LoVo (cell line): ENCODE data around the gene ZBTB7C.

ENCODE experiments used
- DNase-seq: peaks from one replicate; pipeline ENCODE4 v3.0.0-alpha.2; 2016; ENCODE audit warnings: low spot score

ZBTB7C gene

GRCh38 chr18:48191494-48191893 lies 217.7 kb downstream of the ZBTB7C start:
- DNase-seq: no peak

GRCh38 chr18:48190994-48191393 lies 218.2 kb downstream of the ZBTB7C start:
- no peak for DNase-seq

- DNase-seq: no peak
Measured at GRCh38 chr18:48188609-48189008, 220.6 kb downstream of the ZBTB7C start.

GRCh38 chr18:48186861-48187260 lies 222.3 kb downstream of the ZBTB7C start:
- DNase-seq: no peak

- no peak for DNase-seq
Measured at GRCh38 chr18:48186131-48186766, 222.9 kb downstream of the ZBTB7C start.

GRCh38 chr18:48184118-48184517 lies 225.1 kb downstream of the ZBTB7C start:
- no peak for DNase-seq

- no peak for DNase-seq
Measured at GRCh38 chr18:48183613-48184012, 225.6 kb downstream of the ZBTB7C start.

GRCh38 chr18:48182779-48183178 lies 226.4 kb downstream of the ZBTB7C start:
- DNase-seq: no peak

- no peak for DNase-seq
Measured at GRCh38 chr18:48181857-48182256, 227.3 kb downstream of the ZBTB7C start.

- DNase-seq: no peak
Measured at GRCh38 chr18:48181087-48181823, 227.9 kb downstream of the ZBTB7C start.

- DNase-seq: no peak
Measured at GRCh38 chr18:48179666-48180065, 229.5 kb downstream of the ZBTB7C start.

- no peak for DNase-seq
Measured at GRCh38 chr18:48179001-48179400, 230.2 kb downstream of the ZBTB7C start.

GRCh38 chr18:48176909-48177308 lies 232.3 kb downstream of the ZBTB7C start:
- DNase-seq: no peak

- no peak for DNase-seq
Measured at GRCh38 chr18:48173557-48173956, 235.6 kb downstream of the ZBTB7C start.

- DNase-seq: no peak
Measured at GRCh38 chr18:48172226-48173006, 236.8 kb downstream of the ZBTB7C start.

- DNase-seq: no peak
Measured at GRCh38 chr18:48171490-48172188, 237.5 kb downstream of the ZBTB7C start.

GRCh38 chr18:48170651-48171050 lies 238.5 kb downstream of the ZBTB7C start:
- DNase-seq: no peak

GRCh38 chr18:48168861-48169260 lies 240.3 kb downstream of the ZBTB7C start:
- no peak for DNase-seq

GRCh38 chr18:48167897-48168253 lies 241.3 kb downstream of the ZBTB7C start:
- DNase-seq: peak; percentile 25

- DNase-seq: no peak
Measured at GRCh38 chr18:48166336-48166875, 242.8 kb downstream of the ZBTB7C start.

GRCh38 chr18:48165111-48165866 lies 243.9 kb downstream of the ZBTB7C start:
- no peak for DNase-seq
